GM18858 (cell line): ENCODE data around the gene WDR36.
A peak's percentile ranks its signal among the peaks of the same experiment; 100 is the strongest.
"Not testable (repeated sequence)": the region's sequence is repeated elsewhere in the genome, so short reads cannot be mapped to it uniquely, and the experiment has no call there.

Experiments
- ATAC-seq: cut with Tn5 transposase; IDR thresholded peaks from one replicate; pipeline ENCODE4 v1.9.1; 2021; ENCODE audit not compliant: unreplicated experiment

Gene WDR36

DNA sequence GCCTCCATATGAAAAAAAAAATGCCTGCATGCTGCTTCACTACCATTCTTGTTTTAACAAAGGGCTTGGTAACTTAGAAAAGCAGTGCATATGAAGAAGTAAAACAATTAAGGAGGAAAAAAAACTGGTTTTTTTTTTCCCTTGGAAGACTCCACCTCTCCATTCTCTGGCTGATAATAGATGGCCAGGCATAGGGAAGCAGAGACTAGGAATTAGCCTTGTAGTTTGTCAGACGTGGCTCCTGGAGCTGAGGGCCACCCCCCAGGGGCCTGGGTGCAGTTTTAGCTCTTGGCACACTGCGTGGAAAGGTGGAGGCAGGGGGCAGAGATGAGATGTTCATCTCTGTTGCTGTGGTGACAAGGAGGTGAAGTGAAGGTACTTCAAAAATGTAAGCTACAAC lies 42.7 kb downstream of the WDR36 start:
- ATAC-seq, result no peak

DNA sequence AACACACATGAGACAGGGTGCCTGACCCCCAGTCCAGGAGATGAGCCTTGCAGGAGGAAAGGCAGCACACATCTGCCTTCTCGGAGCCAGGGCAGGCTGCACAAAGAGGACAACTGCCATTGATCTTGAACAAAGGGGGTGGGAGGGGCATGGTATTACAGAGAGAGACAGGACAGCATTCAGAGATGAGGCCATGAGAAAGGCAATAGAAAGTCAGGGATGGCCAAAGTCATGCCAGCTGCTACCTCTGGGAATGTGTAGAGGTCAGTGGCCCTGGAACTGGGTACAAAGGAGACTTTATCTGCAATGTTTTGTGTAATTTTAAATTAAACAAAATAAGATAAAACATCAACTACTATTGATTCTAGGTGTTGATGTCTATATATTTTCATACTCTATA lies 43.2 kb downstream of the WDR36 start:
- ATAC-seq, result no peak

DNA sequence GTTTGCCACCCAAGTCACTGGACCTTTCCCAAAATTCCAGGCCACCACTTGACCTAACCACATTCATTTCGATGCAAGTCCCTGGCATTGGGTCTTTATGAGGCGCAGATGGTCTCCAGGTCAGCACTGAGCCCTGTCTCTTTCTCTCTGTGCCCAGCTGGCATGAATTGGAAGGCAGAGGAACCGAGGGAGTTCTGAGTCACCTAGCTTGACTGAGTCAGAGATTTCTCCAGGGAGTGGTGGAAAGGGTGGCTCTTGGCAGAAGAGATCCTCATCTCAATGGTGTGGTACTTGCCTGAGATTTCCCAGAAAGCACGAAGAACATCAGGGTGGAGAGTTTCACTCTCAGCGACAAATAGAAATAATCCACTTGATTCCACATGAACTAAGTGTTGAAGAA lies 43.8 kb downstream of the WDR36 start:
- ATAC-seq, result no peak

GRCh38 chr5:111138096-111138495 lies 45.9 kb downstream of the WDR36 start:
- no peak for ATAC-seq

DNA sequence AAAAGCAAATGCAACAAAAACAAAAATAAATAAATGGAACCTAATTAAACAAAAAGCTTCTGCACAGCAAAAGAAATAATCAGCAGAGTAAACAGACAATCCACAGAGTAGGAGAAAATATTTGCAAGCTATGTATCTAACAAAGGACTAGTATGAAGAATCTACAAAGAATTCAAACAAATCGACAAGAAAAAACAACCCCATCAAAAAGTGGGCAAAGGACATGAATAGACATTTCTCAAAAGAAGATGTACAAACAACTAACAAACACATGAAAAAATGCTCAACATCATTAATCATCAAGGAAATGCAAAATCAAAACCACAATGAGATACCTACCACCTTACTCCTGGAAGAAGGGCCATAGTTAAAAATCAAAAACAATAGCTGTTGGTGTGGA lies 49.3 kb downstream of the WDR36 start:
- not testable (repeated sequence) for ATAC-seq

DNA sequence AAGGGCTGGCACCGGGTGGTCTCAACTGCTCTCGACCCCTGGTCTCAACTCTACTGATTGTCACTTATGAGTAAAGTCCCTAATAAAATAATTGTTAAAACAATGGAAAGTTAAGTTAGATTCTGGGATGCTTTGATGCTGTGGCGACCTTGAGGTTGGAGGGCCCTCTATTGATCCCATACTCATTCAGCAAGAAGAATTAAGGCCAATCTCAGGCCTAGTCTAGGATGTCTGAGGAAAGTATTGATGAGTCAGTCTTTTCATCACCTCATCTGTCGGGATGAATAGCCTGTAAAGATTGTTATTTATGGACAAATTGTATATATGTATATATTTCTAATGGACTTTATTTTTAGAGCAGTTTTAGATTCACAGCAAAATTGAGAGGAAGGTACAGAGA lies 50.8 kb downstream of the WDR36 start:
- no peak for ATAC-seq

DNA sequence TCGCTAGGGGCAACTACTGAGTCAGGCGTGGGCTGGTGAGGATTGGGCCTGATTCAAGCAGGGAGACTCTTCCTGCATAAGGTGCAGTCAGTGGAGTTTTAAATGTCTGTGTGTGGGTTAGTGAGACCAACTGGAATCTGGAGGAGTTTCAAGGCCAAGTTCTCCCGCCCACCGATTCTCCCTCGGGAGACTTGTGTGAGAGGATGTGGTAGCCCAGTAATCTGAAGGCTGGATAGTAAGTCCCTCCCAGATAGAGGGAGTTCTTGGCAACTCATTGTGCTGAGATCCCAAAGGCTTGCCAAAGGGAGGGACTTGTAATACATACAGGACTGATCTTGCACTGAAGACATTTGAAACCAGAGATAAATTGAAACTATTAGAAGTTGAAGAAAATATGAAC lies 51.8 kb downstream of the WDR36 start:
- peak; percentile 14 for ATAC-seq

DNA sequence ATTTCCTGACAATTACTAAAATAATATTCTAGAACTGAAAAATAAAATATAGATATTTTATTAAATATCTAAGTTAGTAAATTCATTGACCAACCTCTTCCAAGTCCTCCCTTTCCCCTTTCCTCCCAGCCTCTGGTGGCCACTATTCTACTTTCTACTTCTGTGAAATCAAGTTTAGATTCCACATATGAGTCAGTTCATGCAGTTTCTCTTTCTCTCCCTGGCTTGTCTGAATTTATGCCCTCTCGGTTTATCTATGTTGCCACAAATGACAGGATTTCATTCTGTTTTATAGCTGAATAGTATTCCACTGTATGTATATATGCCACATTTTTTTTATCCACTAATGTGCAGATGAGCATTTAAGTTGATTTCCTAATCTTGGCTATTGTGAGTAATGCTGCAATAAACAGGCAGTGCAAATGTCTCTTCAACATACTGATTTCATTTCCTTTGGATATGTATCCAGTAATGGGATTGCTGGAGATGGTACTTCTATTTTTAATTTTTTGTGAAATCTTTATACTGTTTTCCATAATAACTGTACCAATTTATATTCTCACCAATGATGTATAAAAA lies 52.3 kb downstream of the WDR36 start:
- peak; percentile 99 for ATAC-seq

- ATAC-seq, result no peak
These were observed 53.9 kb downstream of the WDR36 start for GRCh38 chr5:111146053-111146452.

- ATAC-seq, result no peak
These were observed 55.4 kb downstream of the WDR36 start for GRCh38 chr5:111147502-111147901.

GRCh38 chr5:111151998-111152397 lies 59.9 kb downstream of the WDR36 start:
- no peak for ATAC-seq

DNA sequence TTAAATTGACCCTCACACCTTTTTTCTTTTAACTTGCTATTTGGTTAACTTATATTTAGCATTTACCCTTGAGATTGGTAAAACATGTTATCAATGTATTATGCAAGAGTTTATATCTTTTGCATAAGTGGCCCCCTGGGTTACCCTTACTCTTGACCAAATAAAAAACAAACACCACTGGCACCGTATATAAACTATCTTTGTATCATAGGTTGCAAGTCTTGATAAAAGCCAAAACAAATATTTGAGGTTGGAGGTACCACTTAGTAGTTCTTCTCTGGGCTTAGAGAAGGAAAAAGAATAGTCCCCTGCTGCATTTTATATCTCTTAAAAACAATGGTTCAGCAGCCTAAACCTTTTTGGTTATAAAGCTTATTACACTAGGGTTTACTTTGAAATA lies 61.3 kb downstream of the WDR36 start:
- no peak for ATAC-seq

DNA sequence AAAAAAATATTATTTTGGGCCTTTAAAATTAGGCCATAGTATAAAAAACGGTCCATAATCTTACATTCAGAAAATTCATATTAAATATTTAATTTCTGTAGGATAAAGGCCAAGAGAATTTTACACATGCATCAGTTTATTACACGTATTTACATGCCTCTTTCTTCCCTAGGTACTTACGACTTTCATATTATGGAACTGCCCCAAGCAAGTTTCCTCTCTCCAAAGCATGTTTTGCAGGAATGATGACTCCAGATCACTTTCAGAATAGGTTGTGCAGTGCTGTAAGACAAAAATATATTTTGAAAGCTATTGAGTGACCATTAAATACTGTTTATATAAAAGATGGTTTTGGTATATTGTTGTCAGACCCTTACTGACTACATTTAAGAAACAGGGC lies 61.8 kb downstream of the WDR36 start:
- no peak for ATAC-seq

DNA sequence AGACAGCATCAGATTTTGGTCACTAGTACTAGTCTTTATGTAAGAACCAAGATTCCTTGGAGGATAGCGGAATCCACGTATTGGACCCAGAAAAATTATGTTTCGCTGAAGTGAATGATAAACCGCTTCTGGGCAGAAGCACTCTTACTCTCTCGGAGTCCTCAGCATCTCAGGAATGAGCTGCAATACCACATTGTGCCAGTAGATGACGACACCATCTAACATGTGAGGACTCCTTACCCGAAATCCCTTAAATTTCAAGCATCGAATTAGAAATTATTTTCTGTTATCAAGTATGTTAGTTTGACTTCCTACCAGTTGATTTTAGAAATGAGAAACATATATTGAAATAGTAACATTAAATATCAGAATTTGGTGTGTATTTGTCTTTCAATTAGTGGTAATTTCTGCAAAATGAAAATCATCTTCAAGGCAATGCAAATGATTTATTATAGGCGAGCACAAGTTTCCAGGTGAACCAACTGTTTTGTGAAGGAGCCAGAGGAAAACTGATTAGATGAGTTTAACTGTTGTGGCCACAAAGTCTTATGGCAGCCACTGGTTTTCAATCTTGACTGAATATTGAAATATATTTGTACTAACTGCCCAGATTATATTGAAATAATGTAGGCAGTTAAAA lies 66.1 kb downstream of the WDR36 start:
- ATAC-seq, result peak; percentile 69

- no peak for ATAC-seq
These were observed 67.7 kb downstream of the WDR36 start for GRCh38 chr5:111159845-111160244.

DNA sequence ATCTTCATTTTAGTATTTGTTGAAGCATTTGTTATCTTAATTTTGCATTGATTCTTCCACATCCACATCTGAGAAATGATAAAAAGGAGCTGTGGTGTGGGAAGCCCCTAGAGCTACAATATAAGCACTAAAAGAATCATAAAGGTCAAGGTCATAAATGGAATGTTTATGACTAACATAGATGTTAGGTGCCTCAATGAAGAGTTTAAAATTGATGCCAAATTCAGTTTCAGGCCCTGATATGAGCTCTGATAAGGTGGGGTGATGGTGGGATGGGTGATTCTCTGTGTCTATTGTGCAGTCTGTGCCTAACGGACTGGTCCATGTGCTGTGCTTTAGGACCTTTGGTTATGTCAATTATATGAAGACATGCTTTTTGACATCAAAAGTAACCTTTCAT lies 70.9 kb downstream of the WDR36 start:
- no peak for ATAC-seq

- ATAC-seq, result no peak
These were observed 72.9 kb downstream of the WDR36 start for GRCh38 chr5:111165058-111165457.

DNA sequence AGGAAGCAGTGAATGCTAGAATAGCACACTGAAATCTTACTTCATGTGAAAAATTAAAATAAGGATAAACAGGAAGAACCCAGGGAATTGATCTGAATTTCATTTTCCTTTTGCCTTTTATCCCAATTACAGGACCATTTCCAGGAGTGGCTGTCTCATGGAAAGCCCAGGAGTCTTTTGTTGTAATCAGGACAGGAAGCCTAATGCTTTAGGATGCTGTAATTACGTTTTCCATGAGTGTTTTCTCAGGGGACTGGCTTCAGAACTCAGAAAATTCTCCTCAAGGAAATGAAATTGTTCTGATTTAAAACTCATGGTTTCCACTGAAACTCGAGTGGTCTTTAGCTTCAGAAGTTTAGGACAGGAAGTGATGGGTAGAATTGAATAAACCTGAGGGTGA lies 75.4 kb downstream of the WDR36 start:
- no peak for ATAC-seq

DNA sequence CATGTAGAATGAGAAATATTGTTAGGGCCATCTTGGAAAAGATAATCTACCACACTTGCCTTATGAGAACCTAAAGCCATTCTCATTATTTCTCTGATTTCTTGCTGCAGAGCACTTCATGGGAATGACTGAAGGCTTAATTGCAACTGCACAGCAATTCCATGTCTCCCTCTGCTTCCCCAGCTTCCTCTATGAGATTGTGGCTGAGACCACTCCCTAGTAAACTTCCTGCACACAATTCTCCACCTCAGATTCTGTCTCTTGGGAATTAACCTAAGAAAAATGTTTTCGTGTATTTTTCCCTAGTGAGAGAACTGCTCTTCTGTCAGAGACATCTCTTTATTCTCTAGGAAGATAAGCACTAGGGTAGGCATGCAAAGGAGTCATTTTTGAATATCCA lies 76.5 kb downstream of the WDR36 start:
- ATAC-seq, result no peak

DNA sequence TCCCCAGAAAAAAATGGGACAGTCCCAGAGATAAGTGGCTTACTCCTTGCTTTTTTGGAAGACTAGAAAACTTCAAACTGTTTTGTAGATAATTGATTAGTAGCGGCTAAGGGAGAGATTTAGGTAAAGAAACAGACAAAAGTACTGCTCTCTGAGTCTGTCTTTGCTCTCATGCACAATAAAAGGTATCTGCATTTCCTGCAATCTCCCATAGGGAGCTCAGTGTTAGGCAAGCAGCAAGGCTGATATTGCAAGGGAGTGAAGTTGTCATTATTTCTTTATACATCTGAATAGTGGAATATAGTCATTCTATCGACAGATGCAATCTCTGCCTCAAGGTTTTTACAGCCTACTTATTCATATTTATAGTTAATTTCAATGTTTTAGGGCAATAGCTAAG lies 77.1 kb downstream of the WDR36 start:
- ATAC-seq, result no peak

DNA sequence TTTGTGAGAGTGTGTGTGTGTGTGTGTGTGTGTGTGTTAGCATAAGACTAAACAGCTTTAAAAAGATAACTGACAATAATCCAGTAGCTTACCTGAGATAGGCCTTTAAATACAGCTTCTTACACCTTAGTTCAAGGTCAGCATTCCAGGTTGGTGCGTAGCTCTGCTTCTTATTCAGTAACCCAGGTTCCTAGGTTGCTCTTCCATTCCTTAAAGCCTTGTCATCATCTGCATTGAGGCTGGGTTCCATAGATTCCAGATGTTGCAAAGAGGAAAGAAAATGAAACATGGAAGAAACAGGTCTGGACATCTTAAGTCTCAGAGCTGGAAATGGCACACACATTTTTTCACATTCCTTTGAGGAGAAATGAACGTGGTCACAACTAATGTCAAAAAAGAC lies 78.1 kb downstream of the WDR36 start:
- no peak for ATAC-seq

- no peak for ATAC-seq
These were observed 80.4 kb downstream of the WDR36 start for GRCh38 chr5:111172504-111172903.

GRCh38 chr5:111173476-111173875 lies 81.3 kb downstream of the WDR36 start:
- ATAC-seq, result no peak
